ENCODE measurements around the gene STYXL1. TPM values are rescaled to one million over a fixed set of nuclear protein-coding genes. Genes with fewer than 3 reads are reported as not detected.

Gene STYXL1
- total and polyA plus RNA-seq, 7 donors, result 9.4 to 81.4 (median 30.7) TPM

- DNase-seq, result no peak
- Histone ChIP-seq H3K9me3 (no peaks in the 10 kb centered on the region), H3K4me1 (peaks cover 0 to 6% (median 2%) of the 10 kb centered on the region in 4 donors), H3K4me3 (no peak overlapping the region), H3K27ac (no peak overlapping the region), H3K27me3 (no peaks in the 10 kb centered on the region), H3K36me3 (peaks cover 32 to 71% (median 45%) of the 10 kb centered on the region in 4 donors)
- intact Hi-C loops (cut with DNase I), result no loop called here
- WGBS, 2 donors, result 88 to 90% methylated on average over 12 of the region's 12 CpGs
- TF ChIP-seq CTCF (IDR thresholded peaks at IDR 0.05) (no peak), EP300 (IDR thresholded peaks at IDR 0.05) (no peak), POLR2A (IDR thresholded peaks at IDR 0.05) (no peak), POLR2AphosphoS5 (IDR thresholded peaks at IDR 0.05) (no peak)
Observed at GRCh38 chr7:75981203-75981452, 66.7 kb downstream of the STYXL1 start.

GRCh38 chr7:75980430-75981202, 67.2 kb downstream of the STYXL1 start:
- intact Hi-C loops (cut with DNase I), result no loop called here
- Histone ChIP-seq H3K4me3 (no peak overlapping the region), H3K9me3 (no peaks in the 10 kb centered on the region), H3K4me1 (peaks cover 0 to 6% (median 2%) of the 10 kb centered on the region in 4 donors), H3K27ac (no peak overlapping the region), H3K36me3 (peaks cover 28 to 66% (median 40%) of the 10 kb centered on the region in 4 donors), H3K27me3 (no peaks in the 10 kb centered on the region)
- WGBS, 2 donors, result 67 to 90% methylated on average over 29 of the region's 29 CpGs
- TF ChIP-seq CTCF (IDR thresholded peaks at IDR 0.05) (no peak), EP300 (IDR thresholded peaks at IDR 0.05) (no peak), POLR2A (IDR thresholded peaks at IDR 0.05) (no peak), POLR2AphosphoS5 (IDR thresholded peaks at IDR 0.05) (no peak)
- no peak for DNase-seq

- Histone ChIP-seq H3K4me1 (peaks cover 0 to 6% (median 2%) of the 10 kb centered on the region in 4 donors), H3K27ac (no peak overlapping the region), H3K4me3 (no peak overlapping the region), H3K27me3 (no peaks in the 10 kb centered on the region), H3K9me3 (no peaks in the 10 kb centered on the region), H3K36me3 (peaks cover 22 to 59% (median 34%) of the 10 kb centered on the region in 4 donors)
- WGBS, 2 donors, result 31 to 74% methylated on average over 22 of the region's 22 CpGs
- intact Hi-C loops (cut with DNase I), result no loop called here
- DNase-seq, result no peak
- TF ChIP-seq CTCF (IDR thresholded peaks at IDR 0.05), result no peak
- TF ChIP-seq POLR2A (IDR thresholded peaks at IDR 0.05), result no peak
- no peak for TF ChIP-seq POLR2AphosphoS5 (IDR thresholded peaks at IDR 0.05)
- TF ChIP-seq EP300 (IDR thresholded peaks at IDR 0.05), result no peak
Observed at GRCh38 chr7:75979759-75980429, 67.9 kb downstream of the STYXL1 start.

- Histone ChIP-seq H3K27me3 (no peaks in the 10 kb centered on the region), H3K4me3 (no peak overlapping the region), H3K36me3 (peaks cover 16 to 52% (median 26%) of the 10 kb centered on the region in 4 donors), H3K27ac (no peak overlapping the region), H3K9me3 (no peaks in the 10 kb centered on the region), H3K4me1 (peaks cover 0 to 6% (median 2%) of the 10 kb centered on the region in 4 donors)
- peak; percentile 88 for DNase-seq
- WGBS, 2 donors, result 78 to 84% methylated on average over 8 of the region's 8 CpGs
- intact Hi-C loops (cut with DNase I), result no loop called here
- TF ChIP-seq POLR2AphosphoS5 (IDR thresholded peaks at IDR 0.05) (peak in 3 of 4 donors; percentile 26 to 46 (median 33)), POLR2A (IDR thresholded peaks at IDR 0.05) (no peak)
Observed at GRCh38 chr7:75977743-75978142, 70.1 kb downstream of the STYXL1 start.

GRCh38 chr7:75971961-75972763, 75.6 kb downstream of the STYXL1 start:
- H3K36me3 ChIP-seq, result peaks cover 0 to 21% (median 5%) of the 10 kb centered on the region in 4 donors
- no peaks in the 10 kb centered on the region for H3K9me3 ChIP-seq
- peaks cover 0 to 42% (median 39%) of the 10 kb centered on the region in 4 donors for H3K4me1 ChIP-seq
- TF ChIP-seq EP300 (IDR thresholded peaks at IDR 0.05) (no peak), POLR2AphosphoS5 (IDR thresholded peaks at IDR 0.05) (peak in 2 of 4 donors; percentile 34 to 52), CTCF (IDR thresholded peaks at IDR 0.05) (no peak)
- DNase-seq, result peak; percentile 92
- H3K27ac ChIP-seq, result peak overlapping the region; percentile 48 to 71 (median 56)
- no peak overlapping the region for H3K4me3 ChIP-seq
- intact Hi-C loops (cut with DNase I), result no loop called here
- 80% methylated on average over 19 of the region's 19 CpGs for WGBS, 2 donors
- no peaks in the 10 kb centered on the region for H3K27me3 ChIP-seq

Data from sigmoid colon (tissue), 7 donors.